ENCODE data around the gene PDHB.

Gene PDHB
- long read RNA-seq, transcript PDHB-201 (10 exons, 1,527 nt) = major isoform, 486 of 525 reads
- long read RNA-seq, partial matches to known transcripts = 14 of 525 reads
- long read RNA-seq, other reads (novel, unspliced or antisense) = 19 of 525 reads

DNA sequence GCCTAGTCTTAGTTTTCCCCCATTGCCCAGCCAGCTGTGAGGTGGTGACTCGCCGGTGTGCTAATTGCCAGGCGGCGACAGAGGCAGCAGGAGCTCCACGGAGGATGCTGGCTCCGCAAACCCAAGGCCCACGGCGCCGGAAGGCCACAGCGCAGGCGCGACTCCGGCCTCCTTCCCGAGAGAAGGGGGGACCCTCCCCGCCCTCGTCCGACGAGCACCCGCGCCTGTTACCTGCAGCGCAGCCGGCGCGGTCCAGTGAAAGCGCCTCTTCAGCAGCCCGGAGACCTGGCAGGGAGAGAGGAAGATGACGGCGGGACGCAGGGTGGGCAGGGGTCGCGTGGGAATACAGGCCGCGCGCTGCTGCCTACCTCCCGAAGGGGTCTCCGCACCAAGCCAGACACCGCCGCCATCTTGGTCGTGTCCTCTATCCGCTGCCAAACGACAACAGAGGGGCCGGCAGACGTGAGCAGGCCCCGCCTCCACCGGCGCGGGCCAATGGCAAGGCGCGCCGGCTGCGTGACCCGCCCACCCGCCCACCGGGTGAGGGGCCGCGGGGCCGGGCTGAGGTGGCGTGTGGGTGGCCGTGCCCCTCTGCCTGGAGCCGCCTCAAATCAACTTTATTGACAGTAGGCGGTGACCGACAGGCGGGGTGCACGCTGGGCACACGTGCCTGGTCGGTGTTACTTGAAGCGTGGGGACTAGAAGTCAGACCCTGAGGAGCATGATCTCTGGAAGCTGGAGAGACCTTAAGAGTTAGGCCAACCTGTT is at the start of gene PDHB:
Gene PDHB (minus strand): TSS at position 433 of the 768 bp plus-strand sequence. CDS start 23 bp downstream, at position 410.
- H3K27ac ChIP-seq (replicated peaks) = peak within 1 kb of the TSS; percentile 93
- DNase-seq (ENCODE audit: low read depth in 1 of 2, low spot score in 1 of 2) = peak; percentile 82 to 90
- TF ChIP-seq POLR2AphosphoS5 (IDR thresholded peaks at IDR 0.05; ENCODE audit: low read depth) (peak; percentile 87), GABPA (IDR thresholded peaks at IDR 0.05; ENCODE audit: low read depth) (no peak)
- TF ChIP-seq, protein P1, sequence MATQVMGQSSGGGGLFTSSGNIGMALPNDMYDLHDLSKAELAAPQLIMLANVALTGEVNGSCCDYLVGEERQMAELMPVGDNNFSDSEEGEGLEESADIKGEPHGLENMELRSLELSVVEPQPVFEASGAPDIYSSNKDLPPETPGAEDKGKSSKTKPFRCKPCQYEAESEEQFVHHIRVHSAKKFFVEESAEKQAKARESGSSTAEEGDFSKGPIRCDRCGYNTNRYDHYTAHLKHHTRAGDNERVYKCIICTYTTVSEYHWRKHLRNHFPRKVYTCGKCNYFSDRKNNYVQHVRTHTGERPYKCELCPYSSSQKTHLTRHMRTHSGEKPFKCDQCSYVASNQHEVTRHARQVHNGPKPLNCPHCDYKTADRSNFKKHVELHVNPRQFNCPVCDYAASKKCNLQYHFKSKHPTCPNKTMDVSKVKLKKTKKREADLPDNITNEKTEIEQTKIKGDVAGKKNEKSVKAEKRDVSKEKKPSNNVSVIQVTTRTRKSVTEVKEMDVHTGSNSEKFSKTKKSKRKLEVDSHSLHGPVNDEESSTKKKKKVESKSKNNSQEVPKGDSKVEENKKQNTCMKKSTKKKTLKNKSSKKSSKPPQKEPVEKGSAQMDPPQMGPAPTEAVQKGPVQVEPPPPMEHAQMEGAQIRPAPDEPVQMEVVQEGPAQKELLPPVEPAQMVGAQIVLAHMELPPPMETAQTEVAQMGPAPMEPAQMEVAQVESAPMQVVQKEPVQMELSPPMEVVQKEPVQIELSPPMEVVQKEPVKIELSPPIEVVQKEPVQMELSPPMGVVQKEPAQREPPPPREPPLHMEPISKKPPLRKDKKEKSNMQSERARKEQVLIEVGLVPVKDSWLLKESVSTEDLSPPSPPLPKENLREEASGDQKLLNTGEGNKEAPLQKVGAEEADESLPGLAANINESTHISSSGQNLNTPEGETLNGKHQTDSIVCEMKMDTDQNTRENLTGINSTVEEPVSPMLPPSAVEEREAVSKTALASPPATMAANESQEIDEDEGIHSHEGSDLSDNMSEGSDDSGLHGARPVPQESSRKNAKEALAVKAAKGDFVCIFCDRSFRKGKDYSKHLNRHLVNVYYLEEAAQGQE (IDR thresholded peaks at IDR 0.05; ENCODE audit: insufficient replicate concordance, low read depth) = peak; percentile 71
- H3K4me3 ChIP-seq (replicated peaks; ENCODE audit: insufficient read depth, low read length) = peak within 1 kb of the TSS; percentile 79
- no peaks in the 10 kb centered on the region for H3K27me3 ChIP-seq (ENCODE audit: insufficient read depth, poor library complexity, severe bottlenecking)

DNA sequence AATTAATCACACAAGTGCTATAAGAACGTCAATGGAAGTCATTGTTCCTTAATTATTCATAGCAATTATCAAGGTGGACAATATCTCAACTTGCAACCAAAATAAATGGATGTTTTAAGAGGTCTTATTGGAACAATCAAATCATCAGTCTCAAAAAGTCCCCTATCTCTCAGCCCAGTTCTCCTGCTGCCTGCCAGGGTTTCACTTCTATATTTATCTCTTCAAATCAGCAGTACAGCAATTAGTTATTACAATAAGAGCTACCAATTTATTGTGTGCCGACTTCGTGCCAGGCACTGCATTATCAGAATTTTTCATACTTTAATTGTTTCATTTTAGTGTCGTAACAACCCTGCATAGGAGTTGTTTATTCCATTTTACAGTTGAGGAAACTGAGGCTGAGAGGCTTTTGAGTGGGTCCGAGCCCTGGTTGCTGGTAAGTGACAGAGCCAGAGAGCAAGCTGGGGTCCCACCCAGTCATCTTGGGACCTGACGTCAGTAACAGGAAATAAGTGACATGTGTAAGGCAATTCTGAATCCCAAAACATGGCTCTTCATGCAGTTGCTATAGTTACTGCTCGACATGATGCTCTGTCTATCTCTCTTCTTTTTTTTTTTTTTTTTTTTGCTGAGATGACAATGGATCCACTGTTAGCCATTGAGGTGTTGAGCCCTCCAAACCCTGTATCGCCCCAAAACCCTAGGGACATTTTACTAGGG is 49.4 kb upstream of the PDHB start:
- H3K27me3 ChIP-seq (ENCODE audit: insufficient read depth, poor library complexity, severe bottlenecking) = no peaks in the 10 kb centered on the region
- DNase-seq (ENCODE audit: low read depth in 1 of 2, low spot score in 1 of 2) = no peak
- TF ChIP-seq GABPA (IDR thresholded peaks at IDR 0.05; ENCODE audit: low read depth) = no peak
- TF ChIP-seq, protein P2, sequence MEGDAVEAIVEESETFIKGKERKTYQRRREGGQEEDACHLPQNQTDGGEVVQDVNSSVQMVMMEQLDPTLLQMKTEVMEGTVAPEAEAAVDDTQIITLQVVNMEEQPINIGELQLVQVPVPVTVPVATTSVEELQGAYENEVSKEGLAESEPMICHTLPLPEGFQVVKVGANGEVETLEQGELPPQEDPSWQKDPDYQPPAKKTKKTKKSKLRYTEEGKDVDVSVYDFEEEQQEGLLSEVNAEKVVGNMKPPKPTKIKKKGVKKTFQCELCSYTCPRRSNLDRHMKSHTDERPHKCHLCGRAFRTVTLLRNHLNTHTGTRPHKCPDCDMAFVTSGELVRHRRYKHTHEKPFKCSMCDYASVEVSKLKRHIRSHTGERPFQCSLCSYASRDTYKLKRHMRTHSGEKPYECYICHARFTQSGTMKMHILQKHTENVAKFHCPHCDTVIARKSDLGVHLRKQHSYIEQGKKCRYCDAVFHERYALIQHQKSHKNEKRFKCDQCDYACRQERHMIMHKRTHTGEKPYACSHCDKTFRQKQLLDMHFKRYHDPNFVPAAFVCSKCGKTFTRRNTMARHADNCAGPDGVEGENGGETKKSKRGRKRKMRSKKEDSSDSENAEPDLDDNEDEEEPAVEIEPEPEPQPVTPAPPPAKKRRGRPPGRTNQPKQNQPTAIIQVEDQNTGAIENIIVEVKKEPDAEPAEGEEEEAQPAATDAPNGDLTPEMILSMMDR (IDR thresholded peaks at IDR 0.05; ENCODE audit: insufficient read depth, low read length) = no peak
- TF ChIP-seq, protein P1 (IDR thresholded peaks at IDR 0.05; ENCODE audit: insufficient replicate concordance, low read depth) = no peak
- TF ChIP-seq SPI1 (IDR thresholded peaks at IDR 0.05; ENCODE audit: borderline replicate concordance, low read depth) = no peak
- TF ChIP-seq POLR2AphosphoS5 (IDR thresholded peaks at IDR 0.05; ENCODE audit: low read depth) = no peak
- H3K27ac ChIP-seq (replicated peaks) = no peak overlapping the region
- no peak overlapping the region for H3K4me3 ChIP-seq (replicated peaks; ENCODE audit: insufficient read depth, low read length)

DNA sequence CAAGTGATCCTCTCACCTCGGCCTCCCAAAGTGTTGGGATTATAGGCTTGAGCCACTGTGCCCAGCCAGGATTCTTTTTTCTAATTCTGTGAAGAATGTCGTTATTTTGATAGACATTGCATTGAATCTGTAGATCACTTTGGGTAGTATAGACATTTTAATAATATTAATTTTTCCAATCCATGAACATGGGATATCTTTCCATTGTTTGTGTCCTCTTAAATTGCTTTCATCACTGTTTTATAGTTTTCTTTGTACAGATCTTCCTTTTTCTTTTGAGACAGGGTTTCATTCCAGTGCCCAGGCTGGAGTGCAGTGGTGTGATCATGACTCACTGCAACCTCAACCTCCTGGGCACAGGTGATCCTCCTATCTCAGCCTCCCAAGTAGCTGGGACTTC is 46.7 kb upstream of the PDHB start:
- TF ChIP-seq POLR2AphosphoS5 (IDR thresholded peaks at IDR 0.05; ENCODE audit: low read depth) (no peak), SPI1 (IDR thresholded peaks at IDR 0.05; ENCODE audit: borderline replicate concordance, low read depth) (no peak), GABPA (IDR thresholded peaks at IDR 0.05; ENCODE audit: low read depth) (no peak)
- TF ChIP-seq, protein P2 (IDR thresholded peaks at IDR 0.05; ENCODE audit: insufficient read depth, low read length) = no peak
- TF ChIP-seq, protein P1 (IDR thresholded peaks at IDR 0.05; ENCODE audit: insufficient replicate concordance, low read depth) = no peak

More for the DNA sequence above, 46.7 kb upstream of the PDHB start:
- H3K27me3 ChIP-seq (ENCODE audit: insufficient read depth, poor library complexity, severe bottlenecking) = no peaks in the 10 kb centered on the region
- DNase-seq (ENCODE audit: low read depth in 1 of 2, low spot score in 1 of 2) = no peak
- no peak overlapping the region for H3K4me3 ChIP-seq (replicated peaks; ENCODE audit: insufficient read depth, low read length)
- H3K27ac ChIP-seq (replicated peaks) = no peak overlapping the region
